ENCODE data around the gene ATP5MC2. TPM values are rescaled to one million over a fixed set of nuclear protein-coding genes. Genes with fewer than 3 reads are reported as not detected.
A peak's percentile ranks its signal among the peaks of the same experiment; 100 is the strongest.

Gene ATP5MC2
- polyA plus RNA-seq, 1 donor from 2014 or later, result 331 TPM

DNA sequence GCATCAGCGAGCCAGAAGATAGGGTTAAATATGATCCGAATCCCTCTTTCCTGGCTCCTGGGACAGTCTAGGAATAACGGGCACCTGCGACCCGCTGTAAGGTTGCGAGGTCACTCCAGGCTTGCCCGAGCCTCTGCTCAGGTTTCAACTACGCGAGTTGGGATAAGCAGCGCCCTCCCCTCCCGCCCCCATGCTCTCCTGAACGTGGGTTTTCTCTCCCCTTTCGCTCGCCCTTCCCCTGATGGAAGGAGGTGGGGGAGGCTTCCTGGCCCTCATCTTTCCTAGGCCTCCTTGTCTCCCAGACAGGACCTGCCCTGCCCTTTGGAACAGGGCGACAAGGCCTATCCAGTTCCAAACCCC is 753 bp upstream of the ATP5MC2 start:
- no peaks in the 10 kb centered on the region for H3K9me3 ChIP-seq (ENCODE audit: low read length)
- no peaks in the 10 kb centered on the region for H3K36me3 ChIP-seq (ENCODE audit: insufficient read depth, low read length)
- H3K9me2 ChIP-seq (ENCODE audit: insufficient read depth, low read length), result no peaks in the 10 kb centered on the region
- H3K4me2 ChIP-seq (ENCODE audit: low read length), result no peak overlapping the region
- H3K4me3 ChIP-seq (ENCODE audit: low read length), result peak overlapping the region; percentile 68
- peak overlapping the region; percentile 85 for H2AFZ ChIP-seq (ENCODE audit: low read depth, low read length)
- no peak for TF ChIP-seq TAF1 (IDR thresholded peaks at IDR 0.05; ENCODE audit: low read depth)
- TF ChIP-seq RAD21 (conservative IDR thresholded peaks at IDR 0.05), result no peak
- no peak for TF ChIP-seq MXI1 (conservative IDR thresholded peaks at IDR 0.05; ENCODE audit: poor library complexity, severe bottlenecking)
- TF ChIP-seq EZH2 (IDR thresholded peaks at IDR 0.05; ENCODE audit: borderline replicate concordance, insufficient read depth, low read length, poor library complexity, severe bottlenecking), result no peak
- TF ChIP-seq CTCF (IDR thresholded peaks at IDR 0.05; ENCODE audit: poor library complexity, severe bottlenecking), result no peak
- TF ChIP-seq EP300 (conservative IDR thresholded peaks at IDR 0.05; ENCODE audit: poor library complexity, severe bottlenecking), result no peak
- no peak for TF ChIP-seq POLR2AphosphoS5 (IDR thresholded peaks at IDR 0.05)
- TF ChIP-seq, protein P1, sequence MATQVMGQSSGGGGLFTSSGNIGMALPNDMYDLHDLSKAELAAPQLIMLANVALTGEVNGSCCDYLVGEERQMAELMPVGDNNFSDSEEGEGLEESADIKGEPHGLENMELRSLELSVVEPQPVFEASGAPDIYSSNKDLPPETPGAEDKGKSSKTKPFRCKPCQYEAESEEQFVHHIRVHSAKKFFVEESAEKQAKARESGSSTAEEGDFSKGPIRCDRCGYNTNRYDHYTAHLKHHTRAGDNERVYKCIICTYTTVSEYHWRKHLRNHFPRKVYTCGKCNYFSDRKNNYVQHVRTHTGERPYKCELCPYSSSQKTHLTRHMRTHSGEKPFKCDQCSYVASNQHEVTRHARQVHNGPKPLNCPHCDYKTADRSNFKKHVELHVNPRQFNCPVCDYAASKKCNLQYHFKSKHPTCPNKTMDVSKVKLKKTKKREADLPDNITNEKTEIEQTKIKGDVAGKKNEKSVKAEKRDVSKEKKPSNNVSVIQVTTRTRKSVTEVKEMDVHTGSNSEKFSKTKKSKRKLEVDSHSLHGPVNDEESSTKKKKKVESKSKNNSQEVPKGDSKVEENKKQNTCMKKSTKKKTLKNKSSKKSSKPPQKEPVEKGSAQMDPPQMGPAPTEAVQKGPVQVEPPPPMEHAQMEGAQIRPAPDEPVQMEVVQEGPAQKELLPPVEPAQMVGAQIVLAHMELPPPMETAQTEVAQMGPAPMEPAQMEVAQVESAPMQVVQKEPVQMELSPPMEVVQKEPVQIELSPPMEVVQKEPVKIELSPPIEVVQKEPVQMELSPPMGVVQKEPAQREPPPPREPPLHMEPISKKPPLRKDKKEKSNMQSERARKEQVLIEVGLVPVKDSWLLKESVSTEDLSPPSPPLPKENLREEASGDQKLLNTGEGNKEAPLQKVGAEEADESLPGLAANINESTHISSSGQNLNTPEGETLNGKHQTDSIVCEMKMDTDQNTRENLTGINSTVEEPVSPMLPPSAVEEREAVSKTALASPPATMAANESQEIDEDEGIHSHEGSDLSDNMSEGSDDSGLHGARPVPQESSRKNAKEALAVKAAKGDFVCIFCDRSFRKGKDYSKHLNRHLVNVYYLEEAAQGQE (IDR thresholded peaks at IDR 0.05; ENCODE audit: borderline replicate concordance), result no peak
- TF ChIP-seq SMC3 (conservative IDR thresholded peaks at IDR 0.05; ENCODE audit: poor library complexity), result no peak
- peak overlapping the region; percentile 63 for H3K27ac ChIP-seq (ENCODE audit: low read length)
- no peaks in the 10 kb centered on the region for H3F3A ChIP-seq (ENCODE audit: insufficient read depth, low read length, poor library complexity, severe bottlenecking)
- no peaks in the 10 kb centered on the region for H3K27me3 ChIP-seq (ENCODE audit: insufficient read depth, low read depth, low read length)
- no peaks in the 10 kb centered on the region for H4K20me1 ChIP-seq (ENCODE audit: insufficient read depth)
- peak overlapping the region; percentile 51 for H3K9ac ChIP-seq (ENCODE audit: low read length)
- peaks cover 22% of the 10 kb centered on the region for H3K79me2 ChIP-seq (replicated peaks; ENCODE audit: insufficient read depth, low read length)

- H3F3A ChIP-seq (ENCODE audit: insufficient read depth, low read length, poor library complexity, severe bottlenecking), result no peaks in the 10 kb centered on the region
- no peaks in the 10 kb centered on the region for H3K9me3 ChIP-seq (ENCODE audit: low read length)
- H3K4me3 ChIP-seq (ENCODE audit: low read length), result peak overlapping the region; percentile 68
- TF ChIP-seq, protein P1 (IDR thresholded peaks at IDR 0.05; ENCODE audit: borderline replicate concordance), result no peak
- no peak for TF ChIP-seq EP300 (conservative IDR thresholded peaks at IDR 0.05; ENCODE audit: poor library complexity, severe bottlenecking)
- TF ChIP-seq EZH2 (IDR thresholded peaks at IDR 0.05; ENCODE audit: borderline replicate concordance, insufficient read depth, low read length, poor library complexity, severe bottlenecking), result no peak
- no peak for TF ChIP-seq POLR2AphosphoS5 (IDR thresholded peaks at IDR 0.05)
- no peak for TF ChIP-seq TAF1 (IDR thresholded peaks at IDR 0.05; ENCODE audit: low read depth)
- TF ChIP-seq MXI1 (conservative IDR thresholded peaks at IDR 0.05; ENCODE audit: poor library complexity, severe bottlenecking), result no peak
- no peak for TF ChIP-seq RAD21 (conservative IDR thresholded peaks at IDR 0.05)
- no peak for TF ChIP-seq CTCF (IDR thresholded peaks at IDR 0.05; ENCODE audit: poor library complexity, severe bottlenecking)
- no peak for TF ChIP-seq SMC3 (conservative IDR thresholded peaks at IDR 0.05; ENCODE audit: poor library complexity)
- H4K20me1 ChIP-seq (ENCODE audit: insufficient read depth), result no peaks in the 10 kb centered on the region
- no peaks in the 10 kb centered on the region for H3K27me3 ChIP-seq (ENCODE audit: insufficient read depth, low read depth, low read length)
- H3K9ac ChIP-seq (ENCODE audit: low read length), result peak overlapping the region; percentile 81
- H3K9me2 ChIP-seq (ENCODE audit: insufficient read depth, low read length), result no peaks in the 10 kb centered on the region
- peak overlapping the region; percentile 88 for H3K27ac ChIP-seq (ENCODE audit: low read length)
- peak overlapping the region; percentile 95 for H3K4me2 ChIP-seq (ENCODE audit: low read length)
- peak overlapping the region; percentile 83 for H2AFZ ChIP-seq (ENCODE audit: low read depth, low read length)
- H3K36me3 ChIP-seq (ENCODE audit: insufficient read depth, low read length), result no peaks in the 10 kb centered on the region
- H3K79me2 ChIP-seq (replicated peaks; ENCODE audit: insufficient read depth, low read length), result peaks cover 30% of the 10 kb centered on the region
Measured at GRCh38 chr12:53674977-53675700, 744 bp downstream of the ATP5MC2 start.

Measured in neural cell (in vitro differentiated cells).